Gastroesophageal sphincter (tissue), 4 donors: ENCODE data around the gene SEC14L5. TPM values are rescaled to one million over a fixed set of nuclear protein-coding genes. Genes with fewer than 3 reads are reported as not detected.

Experiments
- ATAC-seq: fragments of 150-250 bp; one replicate; pipeline ENCODE4 v1.9.1; 2016; ENCODE audit warnings: mild to moderate bottlenecking, moderate library complexity
- H3K27ac ChIP-seq, 4 donors: fragments of 200-600 bp; sonication (generic) in 3 of 4; 1 replicate in 3 of 4; 2 replicates in 1 of 4; pipeline ENCODE4 v1.5.1; 2016 to 2019
- H3K27me3 ChIP-seq: fragments of 200-600 bp; sonication (generic); one replicate; pipeline ENCODE4 v1.5.1; 2019
- H3K36me3 ChIP-seq, 2 donors: fragments of 200-600 bp; sonication (generic); one replicate each; pipeline ENCODE4 v1.5.1; 2019; ENCODE audit warnings: control low read depth in 1 of 2
- H3K4me1 ChIP-seq, 3 donors: fragments of 200-600 bp; sonication (generic); 1 replicate in 2 of 3; 2 replicates in 1 of 3; pipeline ENCODE4 v1.5.1; 2016 to 2019; ENCODE audit warnings: control low read depth in 2 of 3
- H3K4me3 ChIP-seq, 2 donors: fragments of 200-600 bp; sonication (generic); one replicate each; pipeline ENCODE4 v1.5.1; 2019; ENCODE audit warnings: mild to moderate bottlenecking in 1 of 2, moderate library complexity in 1 of 2
- H3K9me3 ChIP-seq, 3 donors: fragments of 200-600 bp; sonication (generic); one replicate each; pipeline ENCODE4 v1.5.1; 2017 to 2019; ENCODE audit warnings: control low read depth in 2 of 3
- CTCF ChIP-seq, 4 experiments: fragments of 200-600 bp in 2 of 4; fragments of 450-650 bp in 2 of 4; sonication (generic) in 1 of 4; IDR thresholded peaks; one replicate each; pipeline ENCODE4 v1.5.1; 2017 to 2019; ENCODE audit warnings: antibody characterized with exemption in 4 of 4, mild to moderate bottlenecking in 2 of 4, moderate library complexity in 2 of 4
- EP300 ChIP-seq: sonication (generic); formaldehyde crosslinking; IDR thresholded peaks from one replicate; pipeline ENCODE4 v1.6.1; 2017; ENCODE audit warnings: antibody characterized with exemption, mild to moderate bottlenecking
- POLR2A ChIP-seq, 2 donors: fragments of 450-650 bp; IDR thresholded peaks; one replicate each; pipeline ENCODE4 v1.6.1; 2017; ENCODE audit warnings: antibody characterized with exemption in 2 of 2, mild to moderate bottlenecking in 2 of 2, moderate library complexity in 1 of 2
- POLR2AphosphoS5 ChIP-seq: sonication (generic); formaldehyde crosslinking; IDR thresholded peaks from one replicate; pipeline ENCODE4 v1.6.1; 2017; ENCODE audit warnings: antibody characterized with exemption
- WGBS, 2 donors: methylation state at CpG; one replicate each; pipeline ENCODE4 v1.1.5; 2018; ENCODE audit warnings: low coverage in 1 of 2; 5-methylcytosine and 5-hydroxymethylcytosine counted together
- total RNA-seq, 4 donors: library from RNA; depleted of rRNA; stranded (reverse); fragments of >200 nt; gene quantifications; one replicate each; pipeline ENCODE4 v1.1.0, GENCODE V29; 2016

Gene SEC14L5
- total RNA-seq, 4 donors from 2014 or later = 0.16 to 1.3 (median 0.75) TPM

- Histone ChIP-seq H3K4me1 (peaks cover 2 to 26% (median 7%) of the 10 kb centered on the region in 3 donors), H3K36me3 (peaks cover 0 to 23% of the 10 kb centered on the region in 2 donors), H3K4me3 (peak overlapping the region; percentile 50 to 98), H3K9me3 (no peaks in the 10 kb centered on the region), H3K27me3 (no peaks in the 10 kb centered on the region), H3K27ac (peak overlapping the region; percentile 36 to 81 (median 73))
- 7 to 13% methylated on average over 2 of the region's 2 CpGs for WGBS, 2 donors
- TF ChIP-seq CTCF (IDR thresholded peaks at IDR 0.05) = no peak
- no peak for TF ChIP-seq POLR2A (IDR thresholded peaks at IDR 0.05)
- TF ChIP-seq EP300 = no peak
- no peak for TF ChIP-seq POLR2AphosphoS5
- ATAC-seq = no peak
These were observed 76.0 kb downstream of the SEC14L5 start for GRCh38 chr16:5034167-5034523.

GRCh38 chr16:5035909-5036227, 77.7 kb downstream of the SEC14L5 start:
- peaks cover 2 to 26% (median 7%) of the 10 kb centered on the region in 3 donors for H3K4me1 ChIP-seq
- no peak for ATAC-seq
- no peaks in the 10 kb centered on the region for H3K9me3 ChIP-seq
- no peak overlapping the region for H3K27ac ChIP-seq
- 50% methylated on average over 1 of the region's 1 CpG for WGBS, 2 donors
- TF ChIP-seq EP300 = no peak
- H3K4me3 ChIP-seq = no peak overlapping the region
- no peaks in the 10 kb centered on the region for H3K27me3 ChIP-seq
- H3K36me3 ChIP-seq = peaks cover 0 to 6% of the 10 kb centered on the region in 2 donors

GRCh38 chr16:5036228-5037156, 78.4 kb downstream of the SEC14L5 start:
- no peak for TF ChIP-seq CTCF (IDR thresholded peaks at IDR 0.05)
- no peak for TF ChIP-seq POLR2A (IDR thresholded peaks at IDR 0.05)
- no peak for TF ChIP-seq EP300
- no peak for TF ChIP-seq POLR2AphosphoS5
- Histone ChIP-seq H3K27me3 (no peaks in the 10 kb centered on the region), H3K36me3 (no peaks in the 10 kb centered on the region), H3K9me3 (no peaks in the 10 kb centered on the region), H3K4me3 (no peak overlapping the region), H3K27ac (no peak overlapping the region), H3K4me1 (peaks cover 2 to 26% (median 7%) of the 10 kb centered on the region in 3 donors)
- ATAC-seq = no peak
- WGBS, 2 donors = 26 to 49% methylated on average over 8 to 10 of the region's 12 CpGs

GRCh38 chr16:5040451-5040850, 82.3 kb downstream of the SEC14L5 start:
- H3K27ac ChIP-seq = no peak overlapping the region
- H3K4me1 ChIP-seq = no peaks in the 10 kb centered on the region
- TF ChIP-seq CTCF (IDR thresholded peaks at IDR 0.05) (no peak), EP300 (no peak), POLR2A (IDR thresholded peaks at IDR 0.05) (no peak), POLR2AphosphoS5 (no peak)
- peaks cover 0 to 24% of the 10 kb centered on the region in 2 donors for H3K36me3 ChIP-seq
- 48 to 71% methylated on average over 5 to 6 of the region's 7 CpGs for WGBS, 2 donors
- H3K9me3 ChIP-seq = no peaks in the 10 kb centered on the region
- H3K4me3 ChIP-seq = no peak overlapping the region
- peaks cover 7% of the 10 kb centered on the region for H3K27me3 ChIP-seq
- ATAC-seq = no peak

- TF ChIP-seq CTCF (IDR thresholded peaks at IDR 0.05) = no peak
- TF ChIP-seq EP300 = no peak
- no peak for TF ChIP-seq POLR2AphosphoS5
- no peak for TF ChIP-seq POLR2A (IDR thresholded peaks at IDR 0.05)
- ATAC-seq = no peak
- 75 to 84% methylated on average over 6 to 10 of the region's 12 CpGs for WGBS, 2 donors
These were observed 83.5 kb downstream of the SEC14L5 start for GRCh38 chr16:5041600-5042133.

More at GRCh38 chr16:5041600-5042133, 83.5 kb downstream of the SEC14L5 start:
- Histone ChIP-seq H3K36me3 (peaks cover 0 to 30% of the 10 kb centered on the region in 2 donors), H3K27ac (no peak overlapping the region), H3K9me3 (no peaks in the 10 kb centered on the region), H3K4me1 (no peaks in the 10 kb centered on the region), H3K27me3 (peaks cover 7% of the 10 kb centered on the region), H3K4me3 (no peak overlapping the region)
